WTC11 (cell line): ENCODE measurements around the gene ATP6V1C2.

Source experiments
- ATF2 ChIP-seq: sonication (generic); formaldehyde crosslinking; IDR thresholded peaks from 2 replicates; pipeline ENCODE4 v1.8.1; 2022; ENCODE audit warnings: low read depth, missing genetic modification reagents, borderline replicate concordance
- CTCF ChIP-seq: fragments of 200-600 bp; IDR thresholded peaks from 2 replicates; pipeline ENCODE4 v1.8.0; 2022; ENCODE audit warnings: antibody characterized with exemption
- ETV6 ChIP-seq: sonication (generic); formaldehyde crosslinking; IDR thresholded peaks from 2 replicates; pipeline ENCODE4 v1.8.1; 2022; ENCODE audit warnings: mild to moderate bottlenecking, missing genetic modification reagents
- FOXP1 ChIP-seq: sonication (generic); formaldehyde crosslinking; IDR thresholded peaks from 2 replicates; pipeline ENCODE4 v1.8.0; 2022; ENCODE audit warnings: missing genetic modification reagents, mild to moderate bottlenecking, moderate library complexity, borderline replicate concordance
- FOXP4 ChIP-seq: sonication (generic); formaldehyde crosslinking; IDR thresholded peaks from 2 replicates; pipeline ENCODE4 v1.8.0; 2022; ENCODE audit warnings: mild to moderate bottlenecking, missing genetic modification reagents
- GTF2I ChIP-seq: fragments of 250-450 bp; sonication (Bioruptor Pico); conservative IDR thresholded peaks from 2 replicates; pipeline ENCODE4 v1.4.0; 2021; ENCODE audit warnings: mild to moderate bottlenecking
- NFYB ChIP-seq: sonication (generic); formaldehyde crosslinking; conservative IDR thresholded peaks from 2 replicates; pipeline ENCODE4 v1.8.0; 2022; ENCODE audit warnings: low read depth, missing genetic modification reagents
- STAT6 ChIP-seq: sonication (generic); formaldehyde crosslinking; conservative IDR thresholded peaks from 2 replicates; pipeline ENCODE4 v1.8.1; 2023; ENCODE audit warnings: mild to moderate bottlenecking, low read depth, missing genetic modification reagents, moderate library complexity
- TCF7 ChIP-seq: sonication (generic); formaldehyde crosslinking; IDR thresholded peaks from 2 replicates; pipeline ENCODE4 v1.8.0; 2022; ENCODE audit warnings: mild to moderate bottlenecking, low read depth, missing genetic modification reagents, moderate library complexity
- USF2 ChIP-seq: sonication (generic); formaldehyde crosslinking; IDR thresholded peaks from 2 replicates; pipeline ENCODE4 v1.8.1; 2023; ENCODE audit warnings: mild to moderate bottlenecking, missing genetic modification reagents, moderate library complexity
- ZNF416 ChIP-seq: fragments of 250-450 bp; sonication (Bioruptor Pico); IDR thresholded peaks from 2 replicates; pipeline ENCODE4 v1.9.0; 2021; ENCODE audit warnings: mild to moderate bottlenecking, inconsistent platforms

- TF ChIP-seq CTCF: no peak
- no peak for TF ChIP-seq USF2
- TF ChIP-seq STAT6: no peak
- TF ChIP-seq TCF7: no peak
- TF ChIP-seq ETV6 (CRISPR knock-in tag): no peak
- TF ChIP-seq ATF2 (CRISPR knock-in tag): no peak
- no peak for TF ChIP-seq ZNF416 (CRISPR knock-in tag)
- peak; percentile 56; the same call in 1 of the 2 replicates for TF ChIP-seq FOXP4 (CRISPR knock-in tag)
- no peak for TF ChIP-seq NFYB (CRISPR knock-in tag)
- no peak for TF ChIP-seq FOXP1 (CRISPR knock-in tag)
- no peak for TF ChIP-seq GTF2I (CRISPR knock-in tag)
Observed at GRCh38 chr2:10709290-10709939, 12.0 kb upstream of the ATP6V1C2 start.
